Activated CD4-positive, alpha-beta T cell treated with anti-CD3 and anti-CD28 coated beads, Interleukin-2, amount 10 ng/mL, durations not matched to agents 24 days and 14 days (primary cell): ENCODE data around the gene OR10C1. TPM values are rescaled to one million over a fixed set of nuclear protein-coding genes. Genes with fewer than 3 reads are reported as not detected.
"Not testable (repeated sequence)": the region's sequence is repeated elsewhere in the genome, so short reads cannot be mapped to it uniquely, and the experiment has no call there.

ENCODE experiments used
- DNase-seq: peaks from one replicate; pipeline ENCODE4 v3.0.0; 2022
- H3K27ac Mint-ChIP-seq: one replicate; pipeline ENCODE4 v1.8.0; 2022; ENCODE audit warnings: mild to moderate bottlenecking, mixed read lengths
- H3K27me3 Mint-ChIP-seq: one replicate; pipeline ENCODE4 v1.8.0; 2022; ENCODE audit warnings: mixed read lengths
- H3K36me3 Mint-ChIP-seq: one replicate; pipeline ENCODE4 v1.8.0; 2022; ENCODE audit warnings: low read depth, mild to moderate bottlenecking, mixed read lengths
- H3K4me1 Mint-ChIP-seq: one replicate; pipeline ENCODE4 v1.8.0; 2021; ENCODE audit warnings: mixed read lengths
- H3K4me3 Mint-ChIP-seq: one replicate; pipeline ENCODE4 v1.8.0; 2022; ENCODE audit warnings: mild to moderate bottlenecking, moderate library complexity, mixed read lengths
- H3K9me3 Mint-ChIP-seq: one replicate; pipeline ENCODE4 v1.8.0; 2021; ENCODE audit warnings: mixed read lengths
- intact Hi-C: fragments of 100-400 bp; cut with micrococcal nuclease; formaldehyde crosslinking; loops from one replicate; pipeline ENCODE4 v1.15.1; 2023
- total RNA-seq: library from RNA; stranded (reverse); gene quantifications from 2 replicates; pipeline ENCODE4 v1.2.3, GENCODE V29; 2022

OR10C1 gene
- not detected in 2 replicates for total RNA-seq

GRCh38 chr6:29439006-29439405, at the start of gene OR10C1:
Gene OR10C1, plus strand, starts transcription at chr6:29439306. Its CDS starts 710 bp downstream, at chr6:29440016.
- Mint-ChIP-seq H3K9me3 (peaks cover 2% of the 10 kb centered on the region), H3K4me3 (no peak within 1 kb of the TSS), H3K36me3 (no peaks in the 10 kb centered on the region), H3K4me1 (no peaks in the 10 kb centered on the region), H3K27ac (no peak within 1 kb of the TSS), H3K27me3 (peaks cover 10% of the 10 kb centered on the region)
- no peak for DNase-seq
- intact Hi-C loops = no loop called here

GRCh38 chr6:29395331-29395730, 43.8 kb upstream of the OR10C1 start, which contains the start of gene OR12D2:
Gene OR12D2, plus strand, starts transcription at chr6:29395631. Its CDS starts 1,069 bp downstream, at chr6:29396700.
- DNase-seq = no peak
- Mint-ChIP-seq H3K36me3 (no peaks in the 10 kb centered on the region), H3K27me3 (peaks cover 12% of the 10 kb centered on the region), H3K27ac (no peak within 1 kb of the TSS), H3K9me3 (no peaks in the 10 kb centered on the region), H3K4me1 (no peaks in the 10 kb centered on the region), H3K4me3 (no peak within 1 kb of the TSS)
- intact Hi-C loops = no loop called here

- H3K36me3 Mint-ChIP-seq = no peaks in the 10 kb centered on the region
- no peak for DNase-seq
- no peaks in the 10 kb centered on the region for H3K9me3 Mint-ChIP-seq
- H3K27me3 Mint-ChIP-seq = peaks cover 14% of the 10 kb centered on the region
- intact Hi-C loops = no loop called here
- no peak overlapping the region for H3K27ac Mint-ChIP-seq
- no peaks in the 10 kb centered on the region for H3K4me1 Mint-ChIP-seq
- no peak overlapping the region for H3K4me3 Mint-ChIP-seq
These were observed 39.6 kb upstream of the OR10C1 start for GRCh38 chr6:29399525-29399924.

- peaks cover 5% of the 10 kb centered on the region for H3K9me3 Mint-ChIP-seq
- intact Hi-C loops = no loop called here
- no peak overlapping the region for H3K4me3 Mint-ChIP-seq
- no peaks in the 10 kb centered on the region for H3K4me1 Mint-ChIP-seq
- no peak overlapping the region for H3K27ac Mint-ChIP-seq
- DNase-seq = no peak
- H3K27me3 Mint-ChIP-seq = peaks cover 5% of the 10 kb centered on the region
- no peaks in the 10 kb centered on the region for H3K36me3 Mint-ChIP-seq
These were observed 35.3 kb upstream of the OR10C1 start for GRCh38 chr6:29403801-29404200.

- Mint-ChIP-seq H3K9me3 (peaks cover 8% of the 10 kb centered on the region), H3K27me3 (peaks cover 24% of the 10 kb centered on the region), H3K27ac (no peak within 1 kb of the TSS), H3K4me3 (no peak within 1 kb of the TSS), H3K36me3 (no peaks in the 10 kb centered on the region), H3K4me1 (no peaks in the 10 kb centered on the region)
- intact Hi-C loops = no loop called here
- no peak for DNase-seq
These were observed 24.5 kb upstream of the OR10C1 start, which contains the start of gene OR12D1 for GRCh38 chr6:29414588-29414987. Gene OR12D1, plus strand, starts transcription at chr6:29414928.

- Mint-ChIP-seq H3K9me3 (no peaks in the 10 kb centered on the region), H3K36me3 (no peaks in the 10 kb centered on the region), H3K27me3 (peaks cover 17% of the 10 kb centered on the region), H3K27ac (no peak overlapping the region), H3K4me1 (no peaks in the 10 kb centered on the region), H3K4me3 (no peak overlapping the region)
- DNase-seq = no peak
- intact Hi-C loops = no loop called here
These were observed 19.6 kb upstream of the OR10C1 start for GRCh38 chr6:29419516-29419915.

GRCh38 chr6:29424168-29424567, 14.9 kb upstream of the OR10C1 start:
- H3K4me1 Mint-ChIP-seq = no peaks in the 10 kb centered on the region
- intact Hi-C loops = no loop called here
- no peak overlapping the region for H3K4me3 Mint-ChIP-seq
- no peaks in the 10 kb centered on the region for H3K9me3 Mint-ChIP-seq
- H3K36me3 Mint-ChIP-seq = no peaks in the 10 kb centered on the region
- H3K27ac Mint-ChIP-seq = no peak overlapping the region
- H3K27me3 Mint-ChIP-seq = peaks cover 5% of the 10 kb centered on the region
- DNase-seq = no peak

GRCh38 chr6:29424575-29424974, 14.5 kb upstream of the OR10C1 start:
- H3K27ac Mint-ChIP-seq = no peak overlapping the region
- intact Hi-C loops = no loop called here
- H3K9me3 Mint-ChIP-seq = no peaks in the 10 kb centered on the region
- no peak for DNase-seq
- H3K4me3 Mint-ChIP-seq = no peak overlapping the region
- no peaks in the 10 kb centered on the region for H3K4me1 Mint-ChIP-seq
- H3K36me3 Mint-ChIP-seq = no peaks in the 10 kb centered on the region
- peaks cover 7% of the 10 kb centered on the region for H3K27me3 Mint-ChIP-seq

GRCh38 chr6:29425075-29425474, 14.0 kb upstream of the OR10C1 start:
- Mint-ChIP-seq H3K9me3 (no peaks in the 10 kb centered on the region), H3K4me3 (no peak overlapping the region), H3K4me1 (no peaks in the 10 kb centered on the region), H3K36me3 (no peaks in the 10 kb centered on the region), H3K27ac (no peak overlapping the region), H3K27me3 (peaks cover 4% of the 10 kb centered on the region)
- DNase-seq = no peak
- intact Hi-C loops = no loop called here

- Mint-ChIP-seq H3K4me1 (no peaks in the 10 kb centered on the region), H3K4me3 (no peak overlapping the region), H3K27ac (no peak overlapping the region), H3K9me3 (no peaks in the 10 kb centered on the region), H3K27me3 (peaks cover 7% of the 10 kb centered on the region), H3K36me3 (no peaks in the 10 kb centered on the region)
- no peak for DNase-seq
- intact Hi-C loops = no loop called here
These were observed 12.5 kb upstream of the OR10C1 start for GRCh38 chr6:29426654-29427053.

GRCh38 chr6:29436730-29437129, 2.4 kb upstream of the OR10C1 start:
- H3K27me3 Mint-ChIP-seq = peaks cover 21% of the 10 kb centered on the region
- H3K36me3 Mint-ChIP-seq, H3K27ac Mint-ChIP-seq, intact Hi-C loops, DNase-seq, H3K4me1 Mint-ChIP-seq, H3K9me3 Mint-ChIP-seq, H3K4me3 Mint-ChIP-seq: not testable (repeated sequence)

- no peaks in the 10 kb centered on the region for H3K36me3 Mint-ChIP-seq
- no peak overlapping the region for H3K27ac Mint-ChIP-seq
- DNase-seq = no peak
- H3K4me1 Mint-ChIP-seq = no peaks in the 10 kb centered on the region
- intact Hi-C loops = no loop called here
- H3K9me3 Mint-ChIP-seq = no peaks in the 10 kb centered on the region
- H3K27me3 Mint-ChIP-seq = peaks cover 14% of the 10 kb centered on the region
- H3K4me3 Mint-ChIP-seq = no peak overlapping the region
These were observed 3.6 kb downstream of the OR10C1 start for GRCh38 chr6:29442719-29443118.

- DNase-seq, H3K27ac Mint-ChIP-seq, intact Hi-C loops, H3K4me1 Mint-ChIP-seq, H3K4me3 Mint-ChIP-seq, H3K9me3 Mint-ChIP-seq, H3K36me3 Mint-ChIP-seq: not testable (repeated sequence)
- H3K27me3 Mint-ChIP-seq = peaks cover 17% of the 10 kb centered on the region
These were observed 4.9 kb downstream of the OR10C1 start for GRCh38 chr6:29444031-29444430.

GRCh38 chr6:29447670-29448069, 8.6 kb downstream of the OR10C1 start:
- Mint-ChIP-seq H3K4me1 (no peaks in the 10 kb centered on the region), H3K4me3 (no peak overlapping the region), H3K36me3 (no peaks in the 10 kb centered on the region), H3K27me3 (peaks cover 12% of the 10 kb centered on the region), H3K9me3 (peaks cover 4% of the 10 kb centered on the region), H3K27ac (no peak overlapping the region)
- intact Hi-C loops = no loop called here
- no peak for DNase-seq

- Mint-ChIP-seq H3K4me1 (no peaks in the 10 kb centered on the region), H3K27ac (no peak overlapping the region), H3K36me3 (no peaks in the 10 kb centered on the region), H3K4me3 (no peak overlapping the region), H3K27me3 (peaks cover 9% of the 10 kb centered on the region), H3K9me3 (peaks cover 4% of the 10 kb centered on the region)
- DNase-seq = no peak
- intact Hi-C loops = no loop called here
These were observed 12.5 kb downstream of the OR10C1 start for GRCh38 chr6:29451471-29452193.
